Effector CD4-positive, alpha-beta T cell (primary cell): ENCODE measurements around the gene YIF1A.
A peak's percentile ranks its signal among the peaks of the same experiment; 100 is the strongest.
"Not testable (repeated sequence)": the region's sequence is repeated elsewhere in the genome, so short reads cannot be mapped to it uniquely, and the experiment has no call there.

Experiments used
- DNase-seq: peaks from one replicate; pipeline ENCODE4 v3.0.0-alpha.2; 2020

Gene YIF1A

GRCh38 chr11:66285250-66285947, 3.5 kb downstream of the YIF1A start:
- no peak for DNase-seq

GRCh38 chr11:66284526-66285078, 4.3 kb downstream of the YIF1A start:
- no peak for DNase-seq

DNA sequence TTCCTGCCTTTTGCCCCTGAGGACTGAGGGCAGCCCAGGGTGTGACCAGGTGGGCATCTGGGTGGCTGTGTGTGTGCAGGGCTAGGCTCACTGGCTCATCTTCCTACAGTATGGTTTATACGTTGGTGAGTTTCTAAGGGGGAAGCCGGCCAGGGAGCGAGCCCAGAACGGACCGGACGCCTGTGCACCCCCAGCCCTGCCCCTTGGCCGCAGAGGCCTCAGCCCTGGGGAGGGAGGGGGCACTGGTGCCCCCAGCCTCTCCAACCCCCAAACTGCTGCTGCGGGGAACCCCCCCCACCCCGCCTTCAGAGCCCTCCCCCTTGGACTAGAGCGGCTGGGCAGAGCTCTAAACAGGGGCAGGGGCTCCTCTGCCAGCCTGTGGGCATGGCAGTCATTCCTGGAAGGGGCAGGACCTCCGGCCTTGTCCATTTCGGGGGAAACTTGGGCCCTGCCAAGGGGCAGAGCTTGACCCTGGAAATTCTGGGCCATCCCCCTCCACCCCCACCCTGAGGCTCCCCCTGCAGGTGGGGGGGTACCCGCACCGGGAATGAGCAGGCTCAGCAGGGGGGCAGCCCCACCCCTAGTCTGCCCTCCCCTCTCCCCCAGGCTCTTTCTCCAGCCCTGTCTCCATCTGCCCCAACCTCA, 5.4 kb downstream of the YIF1A start:
- DNase-seq: no peak

GRCh38 chr11:66282468-66283455, 6.2 kb downstream of the YIF1A start:
- DNase-seq: peak; percentile 100

GRCh38 chr11:66281776-66282467, 7.0 kb downstream of the YIF1A start:
- DNase-seq: no peak

DNA sequence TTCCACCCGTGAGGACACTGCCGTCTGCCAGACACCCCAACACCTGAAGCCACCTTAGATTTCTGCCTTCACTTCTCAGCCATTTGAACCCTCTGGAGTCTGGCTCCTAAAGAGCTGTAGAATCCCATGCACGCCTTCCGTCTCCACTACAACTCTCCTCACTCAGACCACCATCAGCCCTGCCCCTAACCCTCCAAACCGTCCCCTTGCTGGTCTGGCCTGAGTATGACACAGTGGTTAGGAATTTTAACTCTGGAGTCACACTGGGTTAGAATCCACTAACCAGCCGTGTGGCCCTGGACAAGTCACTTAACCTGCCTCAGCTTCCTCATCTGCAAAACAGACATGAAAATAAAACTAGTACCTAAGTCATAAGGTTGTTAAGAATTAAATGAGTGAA, 7.9 kb downstream of the YIF1A start:
- no peak for DNase-seq

DNA sequence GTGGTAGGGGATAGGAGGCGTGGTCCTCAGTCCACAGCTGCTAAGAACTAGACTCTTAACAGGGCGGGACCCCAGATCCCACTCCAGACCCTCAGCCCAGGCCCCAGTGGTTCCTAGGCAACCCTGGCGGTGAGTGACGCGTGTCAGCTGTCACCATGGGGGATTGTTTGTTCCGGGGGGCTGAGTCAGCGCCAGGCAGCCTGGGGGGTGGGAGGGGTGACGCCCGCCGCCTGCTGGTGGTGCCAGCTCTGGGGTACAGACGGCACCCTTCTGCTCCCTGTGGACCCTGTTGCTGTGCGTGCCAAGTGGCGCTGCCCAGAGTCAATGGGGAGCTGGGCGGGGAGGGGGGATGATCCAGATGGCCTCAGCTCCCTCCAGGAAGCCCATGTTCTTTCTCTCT, 8.5 kb downstream of the YIF1A start:
- no peak for DNase-seq

- no peak for DNase-seq
These were observed 9.7 kb downstream of the YIF1A start for GRCh38 chr11:66279092-66279734.

GRCh38 chr11:66278363-66279091, 10.4 kb downstream of the YIF1A start:
- no peak for DNase-seq

- peak; percentile 38 for DNase-seq
These were observed 11.2 kb downstream of the YIF1A start, which contains the start of gene CNIH2 for GRCh38 chr11:66277471-66278362. Gene CNIH2, plus strand, starts transcription at chr11:66278175. Its CDS starts 282 bp downstream, at chr11:66278457.

DNA sequence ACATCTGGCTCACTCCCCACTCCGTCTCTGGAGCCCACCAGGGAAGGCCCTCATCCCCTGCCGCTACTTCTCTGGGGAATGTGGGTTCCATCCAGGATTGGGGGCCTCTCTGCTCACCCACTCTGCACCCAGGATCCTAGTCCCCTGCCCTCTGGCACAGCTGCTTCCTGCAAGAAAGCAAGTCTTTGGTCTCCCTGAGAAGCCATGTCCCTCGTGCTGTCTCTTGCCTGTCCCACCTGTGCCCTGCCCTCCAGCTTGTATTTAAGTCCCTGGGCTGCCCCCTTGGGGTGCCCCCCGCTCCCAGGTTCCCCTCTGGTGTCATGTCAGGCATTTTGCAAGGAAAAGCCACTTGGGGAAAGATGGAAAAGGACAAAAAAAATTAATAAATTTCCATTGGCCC, 11.9 kb downstream of the YIF1A start:
- not testable (repeated sequence) for DNase-seq

GRCh38 chr11:66276619-66277018, 12.3 kb downstream of the YIF1A start:
- DNase-seq: not testable (repeated sequence)

- DNase-seq: no peak
These were observed 12.8 kb downstream of the YIF1A start for GRCh38 chr11:66275984-66276612.

DNA sequence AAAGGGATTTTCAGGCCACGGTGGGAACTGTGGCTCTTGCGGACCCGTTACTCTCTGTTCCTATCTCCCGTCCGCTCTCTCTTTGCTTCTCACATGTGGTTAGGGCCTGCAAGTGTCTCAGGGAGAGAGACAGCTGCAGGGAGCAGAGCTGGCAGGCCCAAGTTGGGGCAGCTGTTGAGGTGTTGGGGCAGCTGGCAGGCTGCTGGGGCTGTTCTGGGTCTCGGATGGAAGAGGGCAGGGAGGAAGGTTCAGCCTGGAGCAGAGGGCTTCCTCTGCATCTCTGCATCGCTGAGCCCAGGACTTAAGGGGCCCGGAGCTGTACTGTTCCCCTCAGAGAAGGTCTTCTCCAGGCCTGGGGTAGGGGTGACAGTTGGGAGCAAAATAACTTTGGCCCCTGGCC, 13.5 kb downstream of the YIF1A start:
- DNase-seq: no peak

GRCh38 chr11:66274219-66274618, 14.7 kb downstream of the YIF1A start:
- no peak for DNase-seq

- no peak for DNase-seq
These were observed 16.3 kb downstream of the YIF1A start for GRCh38 chr11:66272596-66272995.

DNA sequence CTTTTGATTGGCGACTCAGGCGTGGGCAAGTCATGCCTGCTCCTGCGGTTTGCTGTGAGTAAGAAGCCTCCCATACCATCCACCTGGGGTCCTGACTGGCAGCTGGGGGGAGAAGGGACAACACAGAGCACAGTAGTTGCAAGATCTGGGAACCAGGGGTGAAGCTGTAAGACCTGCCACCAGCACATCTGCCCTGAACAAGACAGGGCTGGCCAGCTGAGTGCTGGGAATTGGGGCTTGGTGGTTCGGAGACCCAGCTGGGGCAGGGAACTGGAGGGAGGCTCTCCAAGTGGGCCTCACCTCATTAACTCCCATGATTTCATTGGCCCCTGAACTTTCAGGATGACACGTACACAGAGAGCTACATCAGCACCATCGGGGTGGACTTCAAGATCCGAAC, 17.1 kb downstream of the YIF1A start:
- DNase-seq: no peak

- DNase-seq: no peak
These were observed 19.7 kb downstream of the YIF1A start for GRCh38 chr11:66268952-66269905.
